HEK293 (cell line): ENCODE results near the gene TIMM21.

Experiments
- CTCF ChIP-seq: fragments of 450-650 bp; formaldehyde crosslinking; IDR thresholded peaks from 2 replicates; pipeline ENCODE4 v1.5.1; 2016; ENCODE audit warnings: missing biosample characterization, missing genetic modification characterization
- REST ChIP-seq: fragments of 450-650 bp; formaldehyde crosslinking; IDR thresholded peaks from 2 replicates; pipeline ENCODE4 v1.5.1; 2016; ENCODE audit warnings: missing biosample characterization, missing genetic modification characterization
- ZBTB21 ChIP-seq: fragments of 450-650 bp; formaldehyde crosslinking; IDR thresholded peaks from 2 replicates; pipeline ENCODE4 v1.5.1; 2017; ENCODE audit warnings: missing biosample characterization, missing genetic modification characterization
- ZNF274 ChIP-seq, 2 experiments: fragments of 200-500 bp in 1 of 2; fragments of 450-650 bp in 1 of 2; sonication (Bioruptor generic) in 1 of 2; formaldehyde crosslinking in 1 of 2; IDR thresholded peaks; 2 replicates each; pipeline versions ENCODE4 v1.5.1 to v1.6.1; 2014 to 2016; ENCODE audit warnings: borderline replicate concordance in 1 of 2, inconsistent platforms in 1 of 2, low read length in 1 of 2, missing biosample characterization in 1 of 2, missing genetic modification characterization in 1 of 2
- ZNF529 ChIP-seq: fragments of 450-650 bp; formaldehyde crosslinking; IDR thresholded peaks from 2 replicates; pipeline ENCODE4 v1.5.1; 2017; ENCODE audit warnings: missing genetic modification characterization, missing biosample characterization; ENCODE audit not compliant: insufficient replicate concordance
- ZNF76 ChIP-seq: fragments of 450-650 bp; formaldehyde crosslinking; IDR thresholded peaks from 2 replicates; pipeline ENCODE4; 2016; ENCODE audit warnings: low read depth, missing biosample characterization, missing genetic modification characterization, borderline replicate concordance
- TF ChIP-seq, protein P1 (sequence below): fragments of 450-650 bp; formaldehyde crosslinking; IDR thresholded peaks from 2 replicates; pipeline ENCODE4 v1.5.1; 2016; ENCODE audit warnings: missing biosample characterization, missing genetic modification characterization

DNA sequence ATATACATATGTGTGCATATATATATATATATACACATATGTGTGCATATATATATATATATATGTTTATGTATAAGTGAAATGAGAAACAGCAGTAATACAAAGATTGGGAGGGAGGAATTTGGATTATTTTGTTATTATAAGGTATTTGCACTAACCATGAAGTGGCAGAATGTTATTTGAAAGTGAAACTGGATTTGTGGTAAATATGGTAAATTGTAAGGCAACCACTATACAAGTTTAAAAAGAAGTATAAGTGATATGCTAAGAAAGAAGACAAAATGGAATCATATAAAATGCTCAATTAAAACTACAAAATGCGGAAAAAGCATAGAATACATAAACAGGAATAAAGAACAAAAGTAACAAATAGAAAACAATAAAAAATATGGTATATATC lies 38.2 kb upstream of the TIMM21 start:
- TF ChIP-seq ZBTB21, result no peak
- no peak for TF ChIP-seq ZNF529 (tag by site-specific recombination)
- no peak for TF ChIP-seq ZNF274 (IDR thresholded peaks at IDR 0.05; ENCODE audit: low read length)
- no peak for TF ChIP-seq ZNF274 (tag by site-specific recombination; IDR thresholded peaks at IDR 0.05; ENCODE audit: borderline replicate concordance)
- TF ChIP-seq CTCF (tag by site-specific recombination), result no peak
- TF ChIP-seq, protein P1, sequence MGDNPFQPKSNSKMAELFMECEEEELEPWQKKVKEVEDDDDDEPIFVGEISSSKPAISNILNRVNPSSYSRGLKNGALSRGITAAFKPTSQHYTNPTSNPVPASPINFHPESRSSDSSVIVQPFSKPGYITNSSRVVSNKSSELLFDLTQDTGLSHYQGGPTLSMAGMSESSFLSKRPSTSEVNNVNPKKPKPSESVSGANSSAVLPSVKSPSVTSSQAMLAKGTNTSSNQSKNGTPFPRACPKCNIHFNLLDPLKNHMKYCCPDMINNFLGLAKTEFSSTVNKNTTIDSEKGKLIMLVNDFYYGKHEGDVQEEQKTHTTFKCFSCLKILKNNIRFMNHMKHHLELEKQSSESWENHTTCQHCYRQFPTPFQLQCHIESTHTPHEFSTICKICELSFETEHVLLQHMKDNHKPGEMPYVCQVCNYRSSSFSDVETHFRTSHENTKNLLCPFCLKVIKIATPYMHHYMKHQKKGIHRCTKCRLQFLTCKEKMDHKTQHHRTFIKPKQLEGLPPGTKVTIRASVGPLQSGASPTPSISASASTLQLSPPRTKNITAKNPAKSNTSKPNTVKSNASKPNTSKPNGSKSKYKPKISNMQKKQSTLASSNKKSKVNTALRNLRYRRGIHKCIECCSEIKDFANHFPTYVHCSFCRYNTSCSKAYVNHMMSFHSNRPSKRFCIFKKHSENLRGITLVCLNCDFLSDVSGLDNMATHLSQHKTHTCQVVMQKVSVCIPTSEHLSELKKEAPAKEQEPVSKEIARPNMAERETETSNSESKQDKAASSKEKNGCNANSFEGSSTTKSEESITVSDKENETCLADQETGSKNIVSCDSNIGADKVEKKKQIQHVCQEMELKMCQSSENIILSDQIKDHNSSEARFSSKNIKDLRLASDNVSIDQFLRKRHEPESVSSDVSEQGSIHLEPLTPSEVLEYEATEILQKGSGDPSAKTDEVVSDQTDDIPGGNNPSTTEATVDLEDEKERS (tag by site-specific recombination), result no peak
- no peak for TF ChIP-seq REST (tag by site-specific recombination)
- no peak for TF ChIP-seq ZNF76
